Retina (tissue), 1 donor: ENCODE data around the gene GRIK1.

Experiments used
- DNase-seq: peaks from one replicate; pipeline ENCODE4 v3.0.0-alpha.2; 2016

Gene GRIK1

DNA sequence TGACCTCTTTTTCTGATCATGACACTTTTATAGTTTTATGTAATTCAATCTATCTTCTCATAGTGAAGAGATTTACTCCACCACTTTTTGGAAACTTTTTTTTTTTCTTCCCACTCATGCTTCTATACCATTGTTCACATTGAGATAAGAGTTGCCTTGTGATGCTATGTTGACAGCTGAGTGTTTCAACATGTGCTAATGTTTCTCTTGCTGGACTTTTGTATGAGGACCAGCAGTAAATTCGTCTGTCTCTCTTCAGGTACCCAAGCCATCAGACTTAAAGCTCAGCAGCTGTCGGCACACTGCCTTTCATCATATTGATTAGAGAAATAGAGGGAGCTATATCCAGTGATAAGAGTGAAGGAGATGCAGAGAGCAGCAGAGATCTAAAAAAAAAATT lies 227.0 kb downstream of the GRIK1 start:
- DNase-seq, result no peak

DNA sequence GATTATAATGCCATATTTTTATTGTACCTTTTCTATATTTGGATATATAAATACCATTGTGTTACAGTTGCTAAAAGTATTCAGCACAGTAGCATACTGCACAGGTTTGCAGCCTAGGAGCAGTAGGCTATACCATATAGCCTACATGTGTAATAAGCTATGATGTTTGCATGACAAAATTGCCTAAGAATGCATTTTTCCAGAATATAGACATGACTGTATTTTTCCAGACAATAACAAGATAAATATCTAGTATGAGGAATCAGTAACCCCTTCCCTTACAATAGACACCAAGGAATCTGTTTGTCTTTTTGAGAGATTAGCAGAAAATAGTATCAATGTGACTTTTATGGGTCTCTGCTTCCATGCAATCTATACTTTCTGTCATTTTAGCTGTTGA lies 228.6 kb downstream of the GRIK1 start:
- no peak for DNase-seq

DNA sequence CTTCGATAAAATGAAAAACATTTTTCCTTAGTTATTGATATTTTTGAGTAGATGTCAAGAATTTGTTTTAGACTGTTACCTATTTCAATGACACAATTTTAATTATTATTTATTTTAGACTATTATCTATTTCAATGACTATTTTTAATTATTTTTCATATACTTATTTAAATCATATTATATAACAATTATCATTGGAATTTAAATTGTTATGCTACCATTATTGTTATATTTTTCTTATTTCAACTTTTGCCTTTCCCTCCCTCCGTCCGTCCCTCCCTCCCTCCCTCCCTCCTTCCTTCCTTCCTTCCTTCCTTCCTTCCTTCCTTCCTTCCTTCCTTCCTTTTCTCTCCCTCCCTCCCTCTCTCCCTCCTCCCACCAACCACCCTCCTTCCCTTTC lies 229.3 kb downstream of the GRIK1 start:
- no peak for DNase-seq

DNA sequence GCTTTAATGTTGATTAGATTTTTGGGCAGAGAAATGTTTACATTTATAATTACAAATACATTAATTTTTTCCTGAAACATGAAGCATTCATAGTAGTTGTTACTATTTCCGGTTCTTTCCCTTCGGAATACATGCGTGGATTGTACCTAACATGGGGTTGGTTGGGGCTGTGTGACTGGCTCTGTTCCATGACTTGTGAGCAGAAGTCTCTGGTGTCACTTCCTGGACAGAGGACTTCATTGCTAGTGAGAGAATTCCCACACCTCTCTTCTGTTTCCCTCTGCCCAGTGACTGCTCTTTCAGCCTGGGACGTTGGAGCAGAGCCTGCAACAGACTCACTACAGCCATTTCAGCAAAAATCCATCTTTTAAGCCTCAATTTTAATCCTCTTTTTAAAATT lies 231.4 kb downstream of the GRIK1 start:
- DNase-seq, result no peak

DNA sequence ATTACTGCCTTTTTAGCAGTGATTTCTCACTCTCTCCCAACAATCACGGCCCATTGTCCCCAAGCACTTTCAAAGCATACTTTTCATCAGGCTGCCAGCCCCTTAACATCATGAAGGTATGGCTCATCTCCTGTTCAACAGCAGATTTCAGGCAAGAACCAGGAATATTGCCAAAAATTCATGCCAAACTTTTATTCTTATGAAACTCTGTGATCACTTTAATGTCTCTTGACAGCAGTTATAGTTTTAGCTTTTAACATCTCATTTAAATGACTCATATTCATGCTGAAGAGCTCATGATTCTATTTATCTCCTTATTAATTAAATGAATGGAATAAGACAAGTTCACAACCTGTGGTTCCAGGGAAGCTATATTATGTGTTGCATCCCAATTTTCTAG lies 235.1 kb downstream of the GRIK1 start:
- no peak for DNase-seq

DNA sequence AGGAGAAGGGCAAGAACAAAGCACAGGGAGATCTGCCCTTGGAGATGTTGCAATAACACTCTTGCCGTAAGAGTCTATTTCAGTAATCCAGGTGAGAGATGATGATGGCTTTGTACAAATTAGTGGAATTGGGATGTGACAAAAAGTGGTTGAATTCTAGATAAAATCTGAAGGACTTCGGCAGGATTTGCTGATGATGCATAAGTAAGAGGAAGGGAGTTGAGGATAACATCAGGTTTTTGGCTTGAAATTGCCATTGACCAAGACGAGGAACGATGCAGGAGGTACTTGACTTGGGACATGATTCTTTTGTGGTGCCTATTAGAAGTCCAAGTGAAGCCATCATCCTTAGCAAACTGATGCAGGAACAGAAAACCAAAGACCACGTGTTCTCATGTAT lies 238.1 kb downstream of the GRIK1 start:
- DNase-seq, result no peak

DNA sequence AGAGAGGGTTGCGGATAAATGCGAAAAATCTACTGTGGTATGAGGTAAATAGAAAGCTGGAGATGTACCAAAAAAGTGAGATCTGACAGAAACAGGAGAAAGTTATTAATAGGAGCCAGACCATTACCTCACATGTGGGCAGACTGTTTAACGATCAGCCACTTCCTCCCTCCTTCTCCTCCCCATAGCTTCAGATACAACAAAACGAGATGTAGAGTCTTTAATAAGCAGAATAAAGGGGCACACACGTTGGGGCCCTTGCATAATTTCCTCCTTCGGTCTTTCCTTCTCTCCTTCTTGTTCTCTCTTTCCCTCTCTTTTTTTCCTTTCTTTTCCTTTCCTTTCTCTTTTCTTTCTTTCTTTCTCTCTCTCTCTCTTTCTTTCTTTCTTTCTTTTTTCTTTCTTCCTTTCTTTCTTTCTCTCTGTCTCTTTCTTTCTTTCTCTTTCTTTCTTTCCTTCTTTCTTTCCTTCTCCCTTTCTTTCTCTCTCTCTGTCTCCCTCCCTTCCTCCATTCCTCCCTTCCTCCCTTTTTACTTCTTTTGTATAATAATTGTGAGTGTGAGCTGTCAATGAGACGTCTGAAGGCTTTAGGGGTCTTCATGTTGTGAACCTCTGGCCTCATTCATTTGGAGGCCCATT lies 242.1 kb downstream of the GRIK1 start:
- no peak for DNase-seq

DNA sequence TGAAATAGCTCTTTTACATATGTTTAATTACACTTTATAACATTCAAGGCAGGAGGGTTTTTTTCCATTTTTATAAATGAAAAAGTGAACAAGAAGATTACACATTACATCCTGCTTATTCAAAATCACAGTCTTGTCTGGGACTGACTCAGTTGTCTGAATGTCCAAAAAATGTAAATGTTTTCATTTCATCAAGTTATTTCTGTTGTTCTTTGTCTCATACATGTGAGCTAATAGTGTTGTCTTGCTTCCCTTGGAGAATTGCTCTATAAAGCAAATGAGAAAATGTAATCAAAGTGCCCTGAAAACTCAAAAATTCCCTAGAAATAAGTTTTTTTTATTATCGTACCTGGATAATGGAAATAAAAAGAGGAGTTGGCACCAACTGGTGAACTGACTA lies 242.9 kb downstream of the GRIK1 start:
- DNase-seq, result no peak

DNA sequence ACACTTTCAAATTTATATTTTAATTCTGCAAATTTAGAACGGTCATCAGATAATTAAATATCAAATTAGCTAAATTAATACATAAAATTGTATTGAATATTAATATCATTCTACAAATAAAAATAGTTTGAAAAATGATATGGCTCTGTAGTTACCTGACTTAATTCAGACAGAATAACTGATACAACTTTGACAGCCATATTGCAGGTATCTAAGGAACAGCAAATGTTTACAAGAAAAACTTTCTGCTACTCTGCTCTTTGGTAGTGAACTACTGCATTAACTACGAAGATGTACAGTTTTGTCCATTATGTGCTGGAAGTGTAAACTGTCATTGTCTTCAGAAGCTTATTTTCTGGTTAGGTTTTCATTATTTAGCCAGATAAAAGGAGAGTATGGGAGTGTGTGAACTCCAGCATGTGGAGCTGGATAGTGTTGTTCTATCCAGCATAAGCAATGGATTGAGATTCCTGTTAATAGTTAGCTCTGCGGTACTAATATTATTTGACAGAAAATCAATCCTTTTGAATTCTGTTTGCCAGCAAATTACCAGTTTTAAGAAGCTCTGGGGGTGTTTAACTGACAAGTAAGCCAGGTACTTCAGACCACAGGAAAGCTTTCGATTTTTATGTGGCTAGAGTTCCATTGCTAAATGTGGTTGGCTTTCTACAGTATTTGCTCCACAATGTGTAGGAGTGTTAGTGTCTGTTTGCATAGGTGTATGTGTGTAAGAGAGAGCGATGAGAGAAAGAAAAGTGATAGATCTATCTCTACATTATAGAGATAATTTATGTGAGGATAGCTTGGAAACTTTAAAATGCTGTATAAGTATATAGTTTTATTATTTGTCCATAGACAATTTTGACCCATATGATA lies 247.9 kb downstream of the GRIK1 start:
- DNase-seq, result peak; percentile 44

DNA sequence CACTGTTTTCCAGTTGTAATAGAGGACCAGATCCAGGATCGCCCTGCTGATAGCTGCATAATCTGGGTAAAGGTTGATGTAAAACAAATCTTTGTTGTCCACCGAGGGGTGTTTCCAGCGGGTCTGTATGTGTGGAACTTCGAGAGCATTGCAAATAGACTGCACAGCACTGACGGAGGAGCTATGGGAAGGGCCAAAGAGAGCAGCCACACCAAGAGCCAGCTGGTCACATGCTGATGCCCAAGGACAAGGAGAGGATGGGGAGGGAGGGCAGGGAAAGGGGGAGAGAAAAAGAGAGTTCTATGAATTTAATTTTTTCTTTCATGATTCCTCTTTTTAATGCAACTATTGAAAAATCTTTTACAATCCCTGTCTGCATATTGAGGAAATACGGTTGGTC lies 250.0 kb downstream of the GRIK1 start:
- DNase-seq, result no peak

DNA sequence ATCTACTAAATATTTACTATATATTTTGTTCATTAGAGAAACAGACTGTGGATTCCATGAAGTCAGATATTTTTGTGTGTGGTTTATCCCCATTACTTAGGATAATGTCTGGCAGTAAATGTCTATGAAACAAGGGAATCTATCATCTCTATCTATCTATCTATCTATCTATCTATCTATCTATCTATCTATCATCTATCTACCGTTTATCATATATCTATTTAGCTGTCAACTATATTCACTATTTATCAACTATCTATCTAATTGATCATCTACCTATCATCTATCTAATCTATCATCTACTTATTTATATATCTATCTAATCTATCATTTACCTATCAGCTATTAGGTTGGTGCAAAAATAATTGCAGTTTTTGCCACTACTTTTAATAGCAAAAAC lies 255.7 kb downstream of the GRIK1 start:
- no peak for DNase-seq

DNA sequence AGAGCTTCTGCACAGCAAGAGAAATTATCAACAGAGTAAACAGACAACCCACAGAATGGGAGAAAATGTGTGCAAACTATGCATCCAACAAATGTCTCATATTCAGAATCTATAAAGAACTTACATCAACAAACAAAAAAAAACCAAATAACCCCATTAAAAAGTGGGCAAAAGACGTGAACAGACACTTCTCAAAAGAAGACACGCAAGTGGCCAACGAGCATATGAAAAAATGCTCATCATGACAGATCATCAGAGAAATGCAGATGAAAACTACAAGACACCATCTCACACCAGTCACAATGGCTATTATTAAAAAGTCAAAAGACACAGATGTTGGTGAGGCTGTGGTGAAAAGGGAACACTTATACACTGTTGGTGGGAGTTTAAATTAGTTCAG lies 257.0 kb downstream of the GRIK1 start:
- DNase-seq, result no peak

DNA sequence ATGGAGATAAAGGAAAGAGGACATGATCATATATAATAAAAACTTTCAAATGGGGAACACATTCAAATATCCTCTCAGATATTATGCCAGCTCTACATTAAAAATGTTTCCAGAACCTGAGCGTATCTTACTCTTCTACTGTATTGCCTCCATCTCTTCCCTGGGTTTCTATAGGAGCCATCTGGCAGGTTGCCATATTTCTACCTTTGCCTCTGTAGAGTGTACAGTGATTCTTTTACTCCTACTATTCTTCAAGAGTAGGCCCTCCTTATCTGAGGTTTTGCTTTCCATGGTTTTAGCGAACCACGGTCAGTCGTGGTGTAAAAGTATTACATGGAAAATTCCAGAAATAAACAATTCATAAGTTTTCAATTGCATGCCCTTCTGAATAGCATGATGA lies 259.5 kb downstream of the GRIK1 start:
- DNase-seq, result no peak

DNA sequence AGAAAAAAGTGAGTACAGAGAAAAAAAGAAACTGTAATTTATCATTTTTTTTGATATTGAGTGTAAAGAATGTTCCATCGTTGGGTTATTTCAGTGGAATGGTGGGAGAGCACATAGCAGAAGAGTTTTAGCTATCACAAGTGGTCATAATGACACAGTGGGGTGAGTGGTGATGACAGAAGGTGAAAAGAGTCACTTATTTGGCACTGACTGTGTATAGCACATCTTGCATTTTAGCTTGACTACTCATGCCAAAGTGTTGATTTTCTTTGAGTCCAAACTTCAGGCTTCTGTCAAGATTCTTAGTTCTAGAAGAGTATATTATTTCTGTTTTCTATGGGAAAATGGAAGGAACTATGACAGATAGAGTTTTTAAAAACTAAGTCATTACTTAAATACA lies 261.2 kb downstream of the GRIK1 start:
- no peak for DNase-seq

DNA sequence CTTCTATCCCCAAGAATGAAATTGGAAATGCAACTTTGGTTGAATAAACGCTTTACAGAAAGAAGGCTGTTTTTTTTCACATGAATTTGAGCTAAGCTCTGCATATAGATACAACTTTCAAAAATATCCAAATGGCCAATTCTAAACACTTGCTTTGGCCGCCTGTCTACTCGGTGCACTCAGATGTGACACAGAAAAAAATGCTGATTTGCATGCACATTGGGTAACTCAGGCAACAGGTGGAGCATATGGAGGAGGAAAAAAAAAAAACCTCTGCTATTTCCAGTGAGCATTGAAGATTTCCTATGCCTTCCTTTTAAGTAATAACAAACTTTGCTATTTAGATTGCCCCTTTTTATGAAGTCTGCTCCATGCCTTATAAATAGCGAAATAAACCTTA lies 262.5 kb downstream of the GRIK1 start:
- no peak for DNase-seq

DNA sequence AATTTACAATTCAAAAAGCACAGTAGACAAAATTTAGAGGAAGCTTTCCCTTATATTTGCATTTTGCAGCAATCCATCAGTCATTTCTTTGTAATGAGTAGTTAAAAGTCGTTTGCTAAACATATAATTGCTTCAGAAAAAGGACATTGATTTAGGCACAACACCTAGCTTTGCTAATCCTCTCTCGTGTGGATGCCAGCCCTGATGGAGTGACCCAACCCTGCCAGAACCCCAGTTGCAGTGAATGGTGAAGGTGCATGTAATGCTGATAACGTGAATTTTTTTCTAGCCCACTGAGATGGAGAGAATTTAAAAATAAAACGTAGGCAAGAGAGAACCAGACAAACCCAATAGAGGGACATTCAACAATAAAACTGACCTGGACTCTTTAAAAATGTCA lies 263.4 kb downstream of the GRIK1 start:
- no peak for DNase-seq

DNA sequence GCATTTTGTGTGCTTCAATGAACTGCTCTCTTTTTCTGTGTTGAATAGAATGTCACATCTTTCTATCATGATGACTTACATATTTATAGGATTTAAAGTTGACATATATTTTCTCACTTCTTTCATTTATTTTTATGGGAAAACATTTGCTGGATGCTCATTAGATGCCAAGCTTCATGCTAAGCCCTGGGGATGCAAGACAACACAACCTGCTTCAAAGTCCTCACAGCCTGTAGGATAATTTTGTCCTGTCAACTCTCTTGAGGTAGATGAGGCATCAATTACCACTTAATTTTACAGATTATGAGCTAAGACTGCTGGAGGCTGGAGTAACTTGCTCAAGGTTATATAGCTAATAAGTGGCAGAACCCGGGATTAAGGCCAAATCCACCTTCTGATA lies 264.3 kb downstream of the GRIK1 start:
- DNase-seq, result no peak

DNA sequence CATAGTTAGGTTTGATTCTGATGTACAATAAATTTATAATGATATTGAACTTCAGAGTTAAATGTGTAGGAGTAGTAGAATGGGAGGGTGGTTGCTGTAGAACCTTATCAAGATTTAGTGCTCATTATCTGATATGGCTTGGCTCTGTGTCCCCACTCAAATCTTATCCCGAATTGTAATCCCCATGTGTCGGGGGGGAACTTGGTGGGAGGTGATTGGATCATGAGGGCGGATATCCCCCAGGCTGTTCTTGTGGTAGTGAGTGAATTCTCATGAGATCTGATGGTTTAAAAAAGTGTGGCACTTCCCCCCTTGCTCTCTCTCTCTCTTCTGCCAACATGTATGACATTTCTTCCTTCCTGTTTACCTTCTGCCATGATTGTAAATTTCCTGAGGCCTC lies 265.5 kb downstream of the GRIK1 start:
- DNase-seq, result no peak

DNA sequence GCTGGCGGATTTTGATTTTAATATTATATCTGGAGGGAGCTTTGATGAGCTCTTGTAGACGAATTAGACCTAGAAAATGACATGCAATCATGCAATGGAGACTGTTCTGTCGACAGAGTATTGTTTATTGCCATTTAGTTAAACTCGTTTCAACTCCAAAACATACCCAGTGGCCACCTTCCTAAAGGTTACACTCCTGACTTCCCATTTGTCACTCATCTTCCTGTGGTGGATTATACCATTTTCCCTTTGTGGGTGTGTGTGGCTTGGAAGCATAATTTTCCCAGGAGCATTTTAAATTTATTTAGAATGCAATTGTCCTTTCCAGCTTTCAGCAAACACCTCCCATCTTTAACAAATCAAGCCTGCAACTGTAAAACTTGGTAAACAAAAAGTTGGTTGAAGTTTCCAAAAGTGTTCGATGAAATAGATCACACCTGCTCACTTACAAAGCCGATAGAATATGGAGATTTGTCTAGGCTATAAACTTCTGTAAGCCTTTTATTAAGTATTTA lies 266.6 kb downstream of the GRIK1 start:
- no peak for DNase-seq

DNA sequence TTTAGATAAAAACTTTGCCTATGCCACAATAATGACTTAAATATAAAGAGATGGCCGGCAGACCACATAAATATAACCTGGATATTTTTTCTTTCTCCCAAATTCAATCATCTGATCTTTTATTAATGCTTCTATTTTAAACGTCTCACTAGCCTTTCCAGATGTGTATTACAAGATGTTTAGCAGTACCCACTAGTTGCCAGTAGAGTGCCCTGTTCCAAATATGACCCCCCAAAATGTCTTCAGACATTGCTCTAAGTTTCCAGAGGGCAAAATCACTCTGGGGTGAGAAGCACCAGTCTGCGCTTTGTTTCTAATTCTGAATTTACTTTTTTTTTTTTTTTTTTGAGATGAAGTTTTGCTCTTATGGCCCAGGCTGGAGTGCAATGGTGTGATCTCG lies 268.1 kb downstream of the GRIK1 start:
- DNase-seq, result no peak

DNA sequence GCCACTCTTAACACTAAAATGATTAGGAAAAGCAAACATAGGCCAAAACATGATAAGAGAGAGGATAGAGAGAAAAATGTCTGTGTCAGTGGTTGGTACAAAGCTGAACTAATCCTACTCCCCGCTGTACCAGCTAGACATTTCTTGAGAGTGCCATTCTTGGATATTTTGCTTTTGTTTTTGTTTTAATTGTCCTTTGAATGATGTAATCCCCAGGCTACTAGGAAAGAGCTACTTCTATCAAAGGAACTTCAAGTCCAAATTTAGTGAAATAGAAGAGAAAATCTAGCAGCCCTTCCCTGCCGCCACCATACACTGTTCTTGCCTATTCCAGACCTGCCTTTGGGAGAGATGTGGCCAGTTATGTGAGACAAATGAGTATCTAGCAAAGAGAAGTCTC lies 269.6 kb downstream of the GRIK1 start:
- DNase-seq, result no peak

DNA sequence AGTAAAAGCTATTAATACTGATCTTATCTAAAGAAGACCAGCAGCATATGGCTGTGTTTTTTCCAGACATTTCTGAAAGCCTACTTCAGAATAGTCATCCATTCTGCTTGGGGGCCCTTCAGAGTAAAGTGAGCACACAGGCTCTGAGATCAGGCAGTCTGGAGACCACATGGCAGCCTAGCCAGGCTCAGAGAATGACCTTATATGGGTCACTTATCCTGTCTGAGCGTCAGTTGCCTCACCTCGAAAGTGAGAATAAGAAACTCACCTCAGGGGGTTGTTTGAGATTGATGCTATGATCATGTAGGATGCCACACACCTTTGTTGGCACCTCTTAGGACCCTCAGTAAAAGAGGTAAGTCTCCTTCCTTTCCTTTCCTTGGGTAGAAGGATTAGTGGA lies 270.4 kb downstream of the GRIK1 start:
- no peak for DNase-seq

DNA sequence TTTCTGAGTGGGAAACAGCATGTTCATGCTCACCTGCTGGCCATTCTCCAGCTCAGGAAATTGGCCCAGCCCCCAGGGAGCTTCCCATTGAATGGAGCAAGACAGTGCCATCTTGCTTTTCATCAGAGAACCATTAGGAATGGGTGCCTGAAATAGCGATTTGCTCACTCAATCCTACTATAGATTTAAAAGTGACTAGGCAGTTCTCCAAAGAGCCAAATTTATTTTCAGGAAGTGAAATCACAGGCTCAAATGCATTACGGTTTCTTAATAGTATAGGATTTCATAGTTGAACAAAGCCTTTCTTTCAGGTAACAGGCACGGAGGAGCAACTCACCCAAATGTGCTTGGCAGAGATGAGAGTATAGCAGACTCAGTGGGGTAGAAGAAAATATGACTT lies 272.1 kb downstream of the GRIK1 start:
- DNase-seq, result no peak

DNA sequence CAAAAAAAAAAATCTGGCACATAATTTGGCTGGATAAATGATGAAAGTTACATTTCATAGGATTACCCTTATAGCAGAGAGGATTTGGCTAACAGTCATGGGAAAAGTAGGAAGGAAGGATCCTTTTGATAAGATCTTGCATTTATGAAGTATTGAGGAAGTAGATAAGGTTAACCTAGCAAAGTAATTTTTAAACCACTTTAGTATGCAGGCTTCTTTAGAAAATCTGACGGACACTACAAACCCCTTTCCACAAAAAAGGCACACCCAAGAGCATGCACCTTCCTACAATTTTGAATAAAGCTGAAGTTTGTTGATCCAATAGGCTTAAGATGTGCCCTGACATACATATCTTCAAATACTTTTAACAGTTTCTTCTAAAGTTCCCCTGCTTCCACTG lies 275.2 kb downstream of the GRIK1 start:
- DNase-seq, result no peak
